HEK293T (cell line): ENCODE results near the gene TBL1XR1.

Source experiments
- BHLHE40 ChIP-seq: fragments of 450-650 bp; IDR thresholded peaks from 2 replicates; pipeline ENCODE4 v1.6.1; 2016; ENCODE audit warnings: mild to moderate bottlenecking, moderate library complexity, borderline replicate concordance
- FOXK2 ChIP-seq: fragments of 450-650 bp; IDR thresholded peaks from 2 replicates; pipeline ENCODE4 v1.6.1; 2016; ENCODE audit warnings: mild to moderate bottlenecking
- SP1 ChIP-seq: fragments of 450-650 bp; IDR thresholded peaks from 2 replicates; pipeline ENCODE4 v1.6.1; 2017
- TARDBP ChIP-seq: fragments of 450-650 bp; IDR thresholded peaks from 2 replicates; pipeline ENCODE4 v1.6.1; 2016

DNA sequence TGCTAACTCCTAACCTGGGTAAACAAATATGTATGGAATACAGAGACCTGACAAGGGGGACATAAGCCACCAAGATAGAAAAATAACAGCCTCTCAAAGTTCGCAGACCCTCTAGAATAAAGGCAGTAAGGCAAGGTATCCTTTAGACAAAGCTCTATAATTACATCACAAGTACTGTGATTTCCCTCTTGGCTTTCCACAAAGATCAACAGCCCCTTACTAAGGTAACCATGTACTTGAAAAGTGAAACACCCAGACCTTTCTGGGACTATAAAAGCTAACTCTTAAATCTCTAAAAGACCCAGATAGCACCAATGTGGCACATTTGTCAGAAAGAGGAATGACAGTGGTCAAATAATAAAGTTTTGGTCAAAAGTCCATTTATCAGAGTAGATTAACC is 51.9 kb downstream of the TBL1XR1 start:
- no peak for TF ChIP-seq FOXK2
- TF ChIP-seq SP1 = no peak
- TF ChIP-seq TARDBP = no peak
- no peak for TF ChIP-seq BHLHE40
